Posterior vena cava (tissue), 2 donors: ENCODE measurements around the gene DOCK10. TPM values are rescaled to one million over a fixed set of nuclear protein-coding genes. Genes with fewer than 3 reads are reported as not detected.
A peak's percentile ranks its signal among the peaks of the same experiment; 100 is the strongest.

Experiments used
- DNase-seq: peaks from one replicate; pipeline ENCODE4 v3.0.0-alpha.2; 2020; ENCODE audit warnings: low spot score
- intact Hi-C, 2 donors: fragments of 100-400 bp; cut with DNase I; formaldehyde crosslinking; loops; one replicate each; pipeline versions ENCODE4 v1.14.1 to v1.14.2; 2022 to 2023
- long read RNA-seq, 2 donors: library from polyadenylated mRNA; unstranded; transcript quantifications; one replicate each; pipeline ENCODE4 v2.0.0, GENCODE V29; 2020 to 2021
- total RNA-seq, 2 donors: library from RNA; stranded (reverse); fragmentation: NEBNext Ultra II Directional; extraction: Animal tissue kit (Norgen Biotek cat#: 25700); gene quantifications; one replicate each; pipeline ENCODE4 v1.2.1, GENCODE V29; 2021
- donor health status: DM: yes; HTN: yes; CAD: no.
- donor health status: DM: yes; HTN: yes; CAD: no.

DOCK10 gene
- total RNA-seq: 10 to 100 TPM; 18.9 to 26.4 TPM
- long read RNA-seq, donor 1, partial matches to known transcripts: 1 of 4 reads
- long read RNA-seq, donor 1, other reads (novel, unspliced or antisense): 3 of 4 reads
- long read RNA-seq, donor 2, partial matches to known transcripts: 3 of 3 reads
- long read RNA-seq, donor 2, other reads (novel, unspliced or antisense): 0 of 3 reads

DNA sequence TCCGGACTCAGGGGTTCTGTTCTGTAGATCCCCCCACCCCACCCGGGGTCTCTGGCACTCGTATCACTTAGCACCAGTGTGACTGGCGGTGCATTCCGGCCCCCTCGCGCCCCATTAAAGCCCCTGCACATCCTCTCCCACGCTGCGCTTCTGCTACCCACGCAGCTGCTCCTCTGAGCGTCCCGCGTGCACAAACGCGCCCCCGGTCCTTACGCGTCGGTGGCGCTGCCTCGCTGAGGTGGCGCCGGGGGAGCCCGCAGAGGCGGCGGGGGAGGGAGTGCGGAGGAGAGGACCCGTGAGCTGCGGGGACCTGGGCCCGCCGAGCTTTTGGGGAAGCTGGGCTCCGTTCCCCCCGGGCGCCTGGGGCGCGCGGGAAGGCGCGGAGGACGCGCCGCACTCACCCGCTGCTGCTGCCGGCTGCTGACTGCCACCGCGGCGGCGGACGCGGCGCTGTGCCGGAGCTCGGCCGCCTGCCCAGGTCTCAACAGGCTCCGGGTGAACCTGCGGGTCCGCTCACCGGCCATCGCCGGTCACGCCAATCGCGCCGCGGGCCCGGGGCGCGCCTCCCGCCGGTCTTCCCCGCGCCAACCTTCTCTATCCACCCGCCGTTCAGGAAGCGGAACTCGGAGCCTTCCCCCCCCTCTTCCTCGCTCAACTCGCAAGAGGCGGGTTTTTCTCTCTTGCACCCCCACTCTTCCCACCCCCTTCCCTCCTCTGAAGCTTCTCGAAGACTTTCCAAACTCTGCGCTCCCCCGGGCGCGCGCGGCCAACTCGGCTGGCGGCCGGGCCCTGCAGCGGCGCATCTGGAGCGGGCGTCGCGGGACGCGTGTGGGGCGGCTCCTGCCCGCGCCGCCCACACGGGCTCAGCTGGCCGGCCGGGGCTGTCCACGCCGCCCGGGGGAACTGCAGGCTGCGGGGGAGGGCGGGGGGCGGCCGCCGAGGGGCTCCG lies at the start of gene DOCK10:
TSS of gene DOCK10 (minus strand) at position 618 of the 949 bp plus-strand sequence. CDS start at position 524, 94 bp downstream.
- peak; percentile 80 for DNase-seq
- intact Hi-C loops: no loop called here

DNA sequence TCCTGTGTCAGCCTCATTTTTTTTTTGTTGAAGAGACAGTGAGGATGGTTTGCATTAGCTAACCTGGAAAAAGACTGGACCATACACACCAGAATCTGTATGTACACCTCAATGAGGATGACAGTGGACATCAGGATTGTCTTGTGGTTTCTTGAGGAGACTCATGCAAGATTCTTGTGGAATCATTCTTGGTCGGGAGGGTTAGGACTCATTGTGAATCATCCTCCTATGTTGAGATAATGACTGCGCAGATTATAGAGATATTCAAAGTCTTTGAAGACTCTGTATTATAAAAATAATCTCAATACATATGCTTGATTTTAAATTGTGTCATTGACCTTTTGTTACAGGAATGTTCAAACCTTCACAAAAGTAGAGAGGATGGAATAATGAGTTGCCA lies 49.1 kb upstream of the DOCK10 start:
- no peak for DNase-seq
- intact Hi-C loops: no loop called here

DNA sequence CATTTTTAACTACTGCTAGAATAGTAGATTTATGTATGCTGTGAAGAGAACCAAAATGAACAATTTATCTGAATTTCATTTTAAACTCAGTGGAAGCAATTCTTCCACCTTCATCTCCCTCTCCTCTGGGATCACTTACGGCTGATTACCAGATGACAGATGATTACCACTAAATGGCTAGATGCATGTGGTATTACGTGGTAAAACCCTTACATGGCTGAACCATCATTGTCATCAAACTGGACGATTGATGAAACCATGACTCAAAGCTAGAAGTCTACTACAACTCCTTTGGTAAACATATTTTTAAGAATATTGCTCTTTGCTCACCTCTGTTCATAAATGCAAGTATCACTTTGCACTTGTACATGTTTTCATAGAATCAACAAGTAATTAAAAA lies 48.5 kb upstream of the DOCK10 start:
- intact Hi-C loops: no loop called here
- no peak for DNase-seq

DNA sequence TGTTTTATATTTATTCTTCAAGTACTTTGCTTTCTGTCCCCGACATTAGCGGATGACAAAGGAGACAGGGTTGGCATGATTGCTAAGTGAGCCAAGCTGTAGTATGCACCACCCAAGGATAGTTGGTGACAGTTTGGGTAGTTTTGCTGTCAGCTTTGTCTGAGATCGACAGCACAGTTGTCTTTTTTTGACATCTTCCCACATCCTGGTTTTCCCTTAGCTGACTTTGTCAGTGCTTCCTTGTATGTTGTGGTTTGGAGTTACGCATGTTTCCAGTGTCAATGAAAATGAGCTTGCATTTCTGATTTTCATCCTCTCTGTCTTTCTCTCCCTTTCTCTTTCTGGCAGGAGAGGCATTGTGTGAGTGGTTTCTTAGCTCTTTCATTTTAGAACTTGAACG lies 44.6 kb upstream of the DOCK10 start:
- intact Hi-C loops: no loop called here
- DNase-seq: no peak

DNA sequence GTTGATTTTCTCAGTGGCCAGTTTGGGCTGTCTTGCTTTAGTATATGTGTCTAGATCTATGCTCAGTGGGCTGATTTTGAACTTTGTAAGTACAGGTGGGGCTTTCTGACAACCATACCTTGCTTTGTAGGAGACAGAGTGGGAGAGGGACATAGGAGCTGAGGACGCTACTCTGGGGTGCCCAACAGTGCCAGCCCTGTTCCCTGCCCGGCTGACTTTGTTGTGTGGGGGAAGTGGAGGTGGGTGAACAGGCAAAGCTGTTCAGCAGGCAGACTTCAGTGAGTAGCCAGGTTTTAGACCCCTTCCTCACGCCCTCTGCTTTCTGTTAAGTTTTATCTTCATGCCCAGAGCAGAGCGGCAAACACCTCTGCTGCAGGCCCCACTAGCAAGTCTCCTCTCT lies 44.2 kb upstream of the DOCK10 start:
- peak; percentile 61 for DNase-seq
- intact Hi-C loops: no loop called here

DNA sequence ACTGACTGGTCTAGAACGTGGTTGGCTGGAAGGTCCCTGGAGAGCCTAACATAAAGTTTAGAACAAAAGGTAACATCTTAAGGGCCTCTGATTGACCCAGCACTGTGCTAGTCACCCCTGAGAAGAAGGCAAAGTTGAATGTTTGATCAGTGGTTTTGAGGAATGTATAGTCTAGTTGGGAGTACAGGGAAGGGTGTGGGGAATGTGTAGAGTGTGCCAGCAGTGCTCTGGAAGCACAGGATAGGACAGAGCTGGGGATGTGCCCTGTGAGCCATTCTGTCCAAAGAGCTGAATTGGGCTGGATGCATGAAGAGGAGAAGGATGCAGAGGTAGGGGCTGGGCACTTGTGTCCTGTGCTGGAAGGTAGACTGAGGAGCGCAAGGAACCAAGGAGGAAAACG lies 41.0 kb upstream of the DOCK10 start:
- intact Hi-C loops: no loop called here
- no peak for DNase-seq

DNA sequence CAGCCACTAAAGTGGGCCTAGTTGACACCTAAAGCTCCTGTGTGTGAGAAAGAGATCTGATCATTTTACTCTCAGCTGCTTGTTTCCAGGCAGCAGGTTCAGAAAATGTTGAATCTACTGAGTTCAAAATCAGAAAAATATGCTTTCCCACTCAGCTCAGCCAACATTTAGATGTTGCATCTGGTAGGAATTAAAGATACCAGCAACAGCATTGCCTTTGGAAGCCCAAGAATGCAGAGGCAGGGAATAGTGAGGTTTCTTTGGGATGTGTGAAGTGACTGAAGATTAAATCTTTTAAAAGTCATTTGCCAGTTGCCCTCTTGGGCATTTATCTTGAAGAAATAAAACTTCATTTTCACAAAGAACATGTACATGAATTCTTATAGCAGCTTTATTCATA lies 33.9 kb upstream of the DOCK10 start:
- intact Hi-C loops: no loop called here
- no peak for DNase-seq

DNA sequence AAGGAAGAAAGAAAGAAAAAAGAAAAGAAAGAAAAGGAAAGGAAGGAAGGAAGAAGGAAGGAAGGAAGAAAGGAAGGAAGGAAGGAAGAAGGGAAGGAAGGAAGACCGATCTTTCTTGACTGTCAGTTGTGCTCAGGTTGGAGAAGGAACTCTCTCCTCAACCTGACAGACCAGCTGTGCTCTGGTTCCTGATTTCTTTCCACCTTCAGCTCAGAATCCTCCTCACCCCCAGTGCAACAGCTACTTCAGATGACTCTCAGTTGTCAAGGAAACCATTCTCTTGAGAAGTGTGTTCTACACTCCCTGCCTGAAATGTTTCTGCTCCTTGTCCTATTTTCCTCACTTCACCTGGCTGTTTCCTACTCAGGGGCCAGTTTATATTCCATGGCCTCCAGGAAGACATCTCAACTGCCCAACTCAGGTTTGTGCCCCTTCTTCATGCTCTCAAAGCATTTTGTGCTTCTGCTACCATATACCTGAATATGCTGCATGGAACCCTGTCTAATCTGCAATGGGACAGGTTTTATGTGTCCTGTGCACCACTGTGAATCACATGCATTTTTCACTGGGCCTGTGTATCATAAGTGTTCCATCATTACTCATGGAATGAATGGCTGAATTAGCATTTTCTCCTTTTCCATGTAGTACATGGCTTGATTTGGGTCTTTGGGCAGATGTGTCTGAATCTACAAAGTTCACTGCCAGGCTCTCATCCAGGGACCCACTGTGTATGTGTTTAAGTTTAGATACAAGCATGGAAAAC lies 32.8 kb upstream of the DOCK10 start:
- DNase-seq: no peak
- intact Hi-C loops: no loop called here

DNA sequence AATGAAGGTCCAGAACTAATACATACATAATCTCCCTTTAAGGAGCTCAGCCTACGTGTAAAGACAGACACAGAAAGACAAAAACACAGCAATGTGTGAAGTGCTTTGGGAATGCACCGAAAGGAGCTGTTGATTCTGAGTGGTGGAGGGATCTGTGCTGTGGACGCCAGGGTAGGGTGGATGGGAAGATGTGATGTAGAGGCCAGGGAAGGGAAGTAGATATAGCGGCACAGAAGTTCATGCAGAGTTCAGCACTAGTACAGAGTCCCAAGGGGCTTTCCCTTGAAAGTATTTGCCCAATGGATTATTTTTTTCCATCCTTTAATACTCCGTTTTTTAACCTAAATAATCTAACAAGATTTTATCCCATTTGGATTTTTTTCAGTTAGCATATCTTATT lies 32.1 kb upstream of the DOCK10 start:
- intact Hi-C loops: no loop called here
- DNase-seq: no peak

DNA sequence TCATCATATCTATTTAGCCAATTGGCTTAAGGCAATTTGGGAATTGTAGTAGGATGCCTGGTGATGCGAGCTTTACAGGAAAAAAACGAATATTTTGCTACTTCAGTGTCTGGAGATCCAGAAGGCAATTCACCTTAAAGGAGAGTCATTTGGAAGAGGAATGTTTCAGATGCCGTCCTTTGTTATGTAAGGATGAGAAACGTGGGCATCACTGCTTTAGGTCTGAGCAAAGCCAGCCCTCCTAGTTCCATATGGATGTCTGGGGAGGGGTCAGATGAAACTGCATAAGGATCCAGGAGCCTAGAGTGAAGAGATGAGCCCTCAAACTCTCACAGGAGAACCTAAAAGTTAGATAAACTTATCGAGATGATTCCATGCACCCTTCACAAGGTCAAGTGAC lies 30.9 kb upstream of the DOCK10 start:
- intact Hi-C loops: no loop called here
- no peak for DNase-seq

DNA sequence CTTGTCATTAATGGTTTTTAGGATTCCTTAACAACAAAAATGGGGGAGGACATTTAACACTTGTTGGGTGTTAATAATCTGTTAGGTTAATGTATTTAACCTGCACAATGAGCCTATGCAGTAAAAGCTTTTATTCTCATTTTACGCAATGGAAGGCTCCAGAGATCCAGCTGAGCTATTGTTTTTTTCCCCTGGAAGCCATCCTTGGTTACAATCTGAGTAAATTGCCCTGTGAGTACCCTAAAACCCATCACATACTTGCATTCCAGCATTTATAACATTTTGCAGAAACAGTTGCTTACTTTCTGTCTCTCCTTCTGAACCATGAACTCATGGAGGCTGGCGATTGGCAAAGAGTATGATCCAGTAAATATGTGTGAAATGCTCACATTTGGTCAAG lies 30.2 kb upstream of the DOCK10 start:
- no peak for DNase-seq
- intact Hi-C loops: no loop called here

DNA sequence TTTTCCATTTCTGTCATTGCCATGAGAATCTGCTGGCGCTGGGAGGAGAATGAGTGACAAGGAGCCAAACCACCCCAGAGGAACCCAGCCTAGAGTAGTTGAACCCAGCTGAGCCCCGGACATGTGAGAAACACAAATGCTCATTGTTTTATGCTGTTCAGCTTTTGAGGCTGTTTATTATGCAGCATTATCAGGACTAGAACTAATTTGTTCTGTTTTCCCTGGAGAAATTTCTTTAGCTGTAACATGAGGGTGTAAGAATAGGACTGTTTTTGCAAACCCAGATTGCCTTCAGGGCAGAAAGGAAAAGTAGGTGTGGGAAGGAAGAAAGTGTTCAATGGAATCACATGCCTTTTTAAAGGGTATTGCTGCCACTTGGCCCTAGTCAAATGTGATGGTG lies 28.5 kb upstream of the DOCK10 start:
- DNase-seq: no peak
- intact Hi-C loops: no loop called here

DNA sequence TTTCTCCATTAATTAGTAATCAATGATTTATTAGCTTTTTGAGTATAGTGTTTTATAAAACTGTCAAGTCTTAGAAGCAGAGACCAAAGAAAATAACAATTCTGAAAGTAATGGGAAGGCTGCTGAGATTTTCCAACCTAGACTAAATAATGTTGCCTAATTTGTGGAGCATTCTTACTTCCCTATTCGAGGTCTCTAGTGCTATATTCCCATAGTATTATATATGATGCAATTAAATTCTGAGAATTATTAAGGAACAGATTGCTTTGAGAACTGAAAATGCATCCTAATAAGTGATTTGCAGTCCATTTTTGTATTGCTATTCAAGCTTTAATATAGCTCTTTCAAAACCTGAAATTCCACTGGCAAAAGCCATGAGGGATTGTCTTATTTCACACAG lies 27.7 kb upstream of the DOCK10 start:
- DNase-seq: no peak
- intact Hi-C loops: no loop called here

DNA sequence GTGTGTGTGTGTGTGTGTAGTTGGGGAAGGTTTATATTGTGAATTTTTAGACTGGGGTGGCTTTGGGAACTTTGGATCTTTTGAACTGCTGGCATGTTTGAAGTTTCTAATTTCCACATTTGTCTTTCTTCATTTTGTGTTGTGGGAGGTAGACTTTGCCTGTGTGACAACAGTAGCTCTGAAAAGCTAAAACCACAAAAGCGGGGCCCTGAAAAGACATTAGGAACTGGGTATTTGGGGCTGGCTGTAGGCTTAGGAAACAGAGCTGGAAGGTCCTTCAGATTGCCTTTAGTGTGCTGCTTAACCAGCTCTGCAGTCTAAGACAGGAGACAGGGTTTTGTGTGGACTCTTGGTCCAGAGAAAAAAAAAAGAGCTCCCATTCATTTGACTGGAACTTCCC lies 27.2 kb upstream of the DOCK10 start:
- no peak for DNase-seq
- intact Hi-C loops: no loop called here

DNA sequence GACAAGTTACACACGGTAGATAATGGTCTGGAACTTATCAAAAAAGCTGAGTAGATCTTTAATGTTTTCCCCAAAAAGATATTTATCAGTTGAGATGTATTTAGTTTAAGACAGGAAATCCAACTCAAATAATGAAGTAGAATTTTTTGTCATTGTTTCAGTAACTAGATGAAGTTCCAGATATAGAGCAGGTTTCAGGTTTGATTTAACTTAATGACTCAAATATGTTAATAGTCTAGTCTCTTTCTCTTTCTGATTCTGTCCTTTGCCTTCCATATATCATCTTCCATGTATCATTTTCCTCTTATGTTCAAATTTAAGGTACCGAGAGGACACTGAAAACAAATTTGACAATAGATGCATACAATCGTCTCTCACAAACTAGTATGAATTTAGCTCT lies 23.6 kb upstream of the DOCK10 start:
- intact Hi-C loops: no loop called here
- no peak for DNase-seq

DNA sequence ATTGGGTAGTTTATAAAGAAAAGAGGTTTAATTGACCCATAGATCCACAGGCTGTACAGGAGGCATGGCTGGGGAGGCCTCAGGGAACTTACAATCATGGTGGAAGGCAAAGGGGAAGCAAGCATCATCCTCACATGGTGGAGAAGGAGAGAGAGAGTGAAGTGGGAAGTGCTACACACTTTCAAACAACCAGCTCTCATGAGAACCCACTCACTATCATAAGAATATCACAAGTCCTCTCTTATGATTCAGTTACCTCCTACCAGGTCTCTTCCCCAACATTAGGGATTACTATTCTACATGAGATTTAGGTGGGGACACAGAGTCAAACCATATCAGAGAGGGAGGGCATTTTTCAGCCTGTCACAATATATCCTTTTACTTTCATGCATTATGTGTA lies 22.7 kb upstream of the DOCK10 start:
- DNase-seq: no peak
- intact Hi-C loops: no loop called here

DNA sequence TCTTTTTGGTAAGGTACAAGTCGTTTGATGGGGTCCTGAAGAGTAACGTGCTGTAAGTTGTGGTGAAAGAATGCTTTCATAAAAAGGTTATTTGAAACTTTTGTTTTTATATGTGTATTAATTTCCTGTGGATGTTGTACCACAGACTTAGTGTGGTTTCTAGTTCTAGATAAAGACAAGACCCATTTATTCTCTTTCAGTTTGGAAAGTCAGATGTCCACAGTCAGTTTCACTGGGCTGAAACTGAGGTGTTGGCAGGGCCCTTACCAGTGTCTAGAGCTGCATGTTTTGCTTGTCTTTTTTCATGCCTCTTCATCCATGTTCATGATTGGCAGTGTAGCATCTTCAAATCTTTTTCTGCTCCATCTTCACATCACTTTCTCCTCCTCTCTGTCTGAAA lies 22.1 kb upstream of the DOCK10 start:
- intact Hi-C loops: no loop called here

DNA sequence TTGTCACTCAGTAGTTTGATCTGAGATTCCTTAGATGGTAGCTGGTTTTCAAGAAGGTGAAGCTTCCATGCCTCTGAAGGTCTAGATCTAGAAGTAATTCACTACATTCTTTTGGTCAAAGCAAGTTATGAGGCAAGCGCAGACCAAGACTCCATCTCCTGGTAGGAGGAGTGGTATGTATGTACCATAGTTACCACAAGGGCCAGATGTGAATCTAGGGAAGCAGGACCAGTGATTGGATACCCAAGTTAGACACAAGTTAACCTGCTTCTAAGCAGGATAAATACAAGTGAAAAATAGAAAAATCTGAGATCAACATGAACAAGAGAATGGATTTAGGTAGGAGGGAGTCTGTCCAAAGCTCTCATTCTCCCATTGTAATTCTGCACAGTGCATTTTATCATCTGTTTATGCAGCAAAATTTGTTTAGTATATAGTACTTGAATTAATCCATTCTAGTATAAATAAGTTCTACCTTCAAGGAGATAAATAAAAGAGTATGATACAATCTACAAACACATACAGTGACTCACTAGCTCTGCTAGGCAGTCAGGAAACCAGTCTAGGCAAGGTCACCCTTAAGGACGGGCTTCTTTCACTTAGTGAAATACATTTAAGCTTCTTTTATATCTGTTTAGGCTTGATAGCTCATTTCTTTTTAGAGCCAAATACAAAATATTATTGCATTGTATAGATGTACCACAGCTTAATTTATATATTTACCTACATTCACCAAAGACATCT lies 14.2 kb upstream of the DOCK10 start:
- intact Hi-C loops: no loop called here
- DNase-seq: no peak

More for the DNA sequence above, 22.1 kb upstream of the DOCK10 start:
- DNase-seq: no peak

DNA sequence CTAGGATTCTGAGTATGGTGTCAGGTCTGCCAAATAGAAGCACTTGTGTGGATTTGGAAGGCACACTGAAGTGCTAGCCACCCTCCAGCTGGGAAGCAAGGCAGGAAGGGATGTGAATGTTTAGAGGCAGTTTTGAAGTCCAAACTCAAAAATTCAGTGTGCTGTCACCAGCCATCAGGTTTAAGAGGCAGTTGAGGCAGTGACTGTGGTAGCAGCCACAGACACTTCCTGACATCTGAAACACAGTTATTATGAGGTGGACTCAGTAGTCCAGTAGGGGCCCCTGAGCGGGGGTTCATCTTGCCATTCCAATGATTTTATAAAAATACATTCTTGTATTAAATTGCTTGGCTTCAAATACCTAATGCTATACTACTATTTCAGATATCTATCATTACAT lies 13.4 kb upstream of the DOCK10 start:
- no peak for DNase-seq
- intact Hi-C loops: no loop called here

DNA sequence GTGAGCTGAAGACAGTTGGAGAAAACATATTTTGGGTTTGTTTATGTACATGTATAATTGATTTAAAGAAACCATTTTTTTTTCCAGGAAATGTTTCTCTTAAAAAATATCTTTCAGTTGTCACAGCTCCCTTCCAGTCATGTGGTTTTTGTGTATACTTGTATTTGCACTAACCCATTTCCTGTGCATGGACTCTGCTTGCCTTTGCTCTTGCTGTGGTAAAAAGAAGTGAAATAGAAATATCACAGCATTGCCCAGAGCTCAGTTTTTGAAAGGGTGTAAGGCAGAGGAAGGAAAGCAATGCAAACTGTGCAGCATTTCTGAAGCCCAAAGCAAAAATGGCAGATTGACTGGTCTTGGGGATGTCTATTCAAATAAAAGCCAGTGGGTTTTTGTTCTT lies 10.4 kb upstream of the DOCK10 start:
- DNase-seq: no peak
- intact Hi-C loops: no loop called here
